NCI-H128 (cell line): Measurements from ENCODE around the gene COL1A1.

Experiments used
- DNase-seq: peaks from one replicate; lab custom pipeline; 2025; ENCODE audit not compliant: unreplicated experiment; lab: John Stamatoyannopoulos, UW

COL1A1 gene

GRCh38 chr17:50144355-50144754 is 57.1 kb downstream of the COL1A1 start:
- no peak for DNase-seq

- no peak for DNase-seq
These were observed 57.8 kb downstream of the COL1A1 start for GRCh38 chr17:50143461-50144176.

GRCh38 chr17:50141745-50142110 is 59.7 kb downstream of the COL1A1 start:
- DNase-seq = no peak

GRCh38 chr17:50141026-50141744 is 60.2 kb downstream of the COL1A1 start:
- no peak for DNase-seq

GRCh38 chr17:50139950-50140885 is 61.2 kb downstream of the COL1A1 start:
- no peak for DNase-seq

GRCh38 chr17:50139185-50139783 is 62.1 kb downstream of the COL1A1 start:
- no peak for DNase-seq

GRCh38 chr17:50137042-50137441 is 64.4 kb downstream of the COL1A1 start:
- DNase-seq = no peak

- no peak for DNase-seq
These were observed 65.2 kb downstream of the COL1A1 start for GRCh38 chr17:50136096-50136687.

- no peak for DNase-seq
These were observed 65.9 kb downstream of the COL1A1 start for GRCh38 chr17:50135316-50136095.

GRCh38 chr17:50134206-50135110 is 67.0 kb downstream of the COL1A1 start:
- no peak for DNase-seq

- no peak for DNase-seq
These were observed 67.7 kb downstream of the COL1A1 start for GRCh38 chr17:50133769-50134099.
